HepG2 (cell line): Measurements from ENCODE around the gene PSD4. TPM values are rescaled to one million over a fixed set of nuclear protein-coding genes. Genes with fewer than 3 reads are reported as not detected.

Experiments
- CENPT ChIP-seq: sonication (generic); formaldehyde crosslinking; IDR thresholded peaks from 2 replicates; pipeline ENCODE4 v1.8.0; 2022; ENCODE audit warnings: low read depth, mild to moderate bottlenecking, moderate library complexity, missing genetic modification reagents
- ELF1 ChIP-seq: sonication (generic); formaldehyde crosslinking; IDR thresholded peaks from 2 replicates; pipeline ENCODE4 v1.4.0; 2020; ENCODE audit warnings: missing genetic modification reagents
- KAT7 ChIP-seq: IDR thresholded peaks from 2 replicates; pipeline ENCODE4 v1.6.1; 2018; ENCODE audit warnings: borderline replicate concordance, missing compliant biosample characterization
- LBX2 ChIP-seq: sonication (generic); formaldehyde crosslinking; IDR thresholded peaks from 2 replicates; pipeline ENCODE4 v1.5.0; 2020; ENCODE audit warnings: missing genetic modification reagents, mild to moderate bottlenecking, borderline replicate concordance
- MBD4 ChIP-seq: IDR thresholded peaks from 2 replicates; pipeline ENCODE4 v1.6.1; 2012; ENCODE audit warnings: low read length, inconsistent platforms, borderline replicate concordance
- MYC ChIP-seq: sonication (generic); formaldehyde crosslinking; IDR thresholded peaks from 2 replicates; pipeline ENCODE4 v1.9.0; 2021; ENCODE audit warnings: missing genetic modification reagents, borderline replicate concordance
- REPIN1 ChIP-seq: sonication (generic); formaldehyde crosslinking; IDR thresholded peaks from 2 replicates; pipeline ENCODE4 v1.8.0; 2022; ENCODE audit warnings: missing genetic modification reagents, low read depth, mild to moderate bottlenecking, borderline replicate concordance
- SMAD9 ChIP-seq: sonication (generic); formaldehyde crosslinking; IDR thresholded peaks from 2 replicates; pipeline ENCODE4 v1.5.1; 2020; ENCODE audit warnings: mild to moderate bottlenecking, missing genetic modification reagents
- SP1 ChIP-seq, 2 experiments: fragments of 450-650 bp in 1 of 2; sonication (generic) in 1 of 2; formaldehyde crosslinking in 1 of 2; IDR thresholded peaks; 2 replicates each; pipeline versions ENCODE4 v1.4.0 to v1.6.1; 2016 to 2020; ENCODE audit warnings: missing genetic modification reagents in 1 of 2
- TBX3 ChIP-seq: fragments of 450-650 bp; IDR thresholded peaks from 2 replicates; pipeline ENCODE4 v1.6.1; 2017; ENCODE audit warnings: antibody characterized with exemption, mild to moderate bottlenecking, inconsistent platforms, borderline replicate concordance
- ZFP90 ChIP-seq: sonication (generic); formaldehyde crosslinking; IDR thresholded peaks from 2 replicates; pipeline ENCODE4 v1.8.0; 2022; ENCODE audit warnings: missing genetic modification reagents, mild to moderate bottlenecking, inconsistent platforms, borderline replicate concordance
- ZNF253 ChIP-seq: sonication (generic); formaldehyde crosslinking; IDR thresholded peaks from 2 replicates; pipeline ENCODE4 v1.8.0; 2022; ENCODE audit warnings: mild to moderate bottlenecking, missing genetic modification reagents, borderline replicate concordance
- ZNF556 ChIP-seq: sonication (generic); formaldehyde crosslinking; IDR thresholded peaks from 2 replicates; pipeline ENCODE4 v1.4.0; 2020; ENCODE audit warnings: mild to moderate bottlenecking, missing genetic modification reagents, borderline replicate concordance
- ZNF574 ChIP-seq: sonication (generic); formaldehyde crosslinking; IDR thresholded peaks from 2 replicates; pipeline ENCODE4 v1.4.0; 2020; ENCODE audit warnings: missing genetic modification reagents
- ZNF766 ChIP-seq: sonication (generic); formaldehyde crosslinking; IDR thresholded peaks from 2 replicates; pipeline ENCODE4 v1.5.0; 2020; ENCODE audit warnings: missing genetic modification reagents, borderline replicate concordance
- ZSCAN12 ChIP-seq: sonication (generic); formaldehyde crosslinking; IDR thresholded peaks from 2 replicates; pipeline ENCODE4 v1.9.0; 2021; ENCODE audit warnings: mild to moderate bottlenecking, missing genetic modification reagents
- polyA plus RNA-seq, 8 experiments: library from polyadenylated mRNA; depleted of rRNA in 3 of 8; stranded (reverse) in 7 of 8; unstranded in 1 of 8; fragments of >200 nt; fragmentation: Illumina TruSeq in 4 of 8; extraction: Trizol in 4 of 8; gene quantifications; 2 replicates each; pipeline versions ENCODE4 v1.2.1 to v1.2.3, GENCODE V29; 2011 to 2016; ENCODE audit warnings: low read depth in 4 of 8, missing spikeins in 1 of 8, mixed read lengths in 1 of 8; ENCODE audit not compliant: insufficient read depth in 1 of 8
- total RNA-seq, 5 experiments: library from RNA; depleted of rRNA; stranded (reverse); fragments of >200 nt; fragmentation: Illumina TruSeq; extraction: Trizol; gene quantifications; 2 replicates each; pipeline ENCODE4 v1.2.3, GENCODE V29; 2016; ENCODE audit warnings: low read depth in 1 of 5
- TF ChIP-seq, protein P1 (sequence below): fragments of 450-650 bp; IDR thresholded peaks from 2 replicates; pipeline ENCODE4 v1.6.1; 2016
- TF ChIP-seq, protein P2 (sequence below): sonication (generic); formaldehyde crosslinking; IDR thresholded peaks from 2 replicates; pipeline ENCODE4 v1.5.1; 2020; ENCODE audit warnings: mild to moderate bottlenecking, missing genetic modification reagents

PSD4 gene
- total and polyA plus RNA-seq, 2 of the 13 experiments (the other 11 are each of a cell fraction or from before 2014, with no cell fraction given): 5.8 to 9.4 TPM

DNA sequence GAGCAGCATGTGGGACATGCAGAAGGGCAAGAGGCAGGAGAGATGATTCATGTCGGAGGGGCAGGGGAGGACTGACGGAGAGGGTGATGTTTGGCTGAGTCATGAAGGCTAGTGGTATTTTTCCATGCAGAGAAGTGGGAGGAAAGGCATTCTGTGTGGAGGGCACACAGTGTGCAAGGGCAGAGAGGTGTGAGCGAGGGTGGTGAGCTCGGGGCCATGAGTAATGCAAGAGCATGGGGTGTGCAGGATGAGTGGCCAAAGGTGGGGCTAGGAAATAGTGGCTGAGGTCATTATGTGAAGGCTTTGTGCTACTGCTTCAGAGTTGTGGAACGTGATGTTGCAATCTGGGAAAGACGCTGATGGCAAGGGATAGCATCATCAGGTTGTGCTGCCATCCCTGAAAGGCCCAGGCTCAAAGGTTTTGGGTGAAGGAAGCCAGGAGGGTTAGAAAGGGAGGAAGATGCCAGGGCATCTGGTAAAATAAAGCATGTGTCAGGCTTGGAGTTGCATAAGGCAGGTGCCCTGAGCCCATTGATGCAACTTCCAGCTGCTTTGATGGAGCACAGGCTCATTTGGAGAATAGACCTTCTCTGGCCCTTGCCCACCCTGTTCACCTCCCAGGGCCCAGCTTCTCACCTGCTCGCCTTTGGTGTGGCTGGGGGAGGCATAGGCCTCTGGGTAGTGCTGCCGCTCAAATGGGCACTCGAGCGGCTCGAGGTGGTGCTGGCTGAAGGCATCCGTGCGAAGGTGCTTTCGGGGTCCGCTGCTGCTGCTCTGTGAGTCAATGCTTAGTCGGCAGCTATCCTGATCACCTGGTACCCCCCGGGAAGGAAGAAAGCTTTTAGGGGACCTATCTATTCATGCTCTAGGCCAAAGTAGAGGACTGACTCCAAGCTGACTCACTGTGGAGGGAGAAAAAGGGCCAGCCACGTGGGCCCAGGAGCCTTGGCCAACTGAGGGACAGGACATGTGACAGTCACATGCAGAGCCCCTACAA is 67.4 kb downstream of the PSD4 start (continued):
- TF ChIP-seq LBX2: no peak
- TF ChIP-seq ZSCAN12 (CRISPR knock-in tag): no peak
- no peak for TF ChIP-seq ZNF574 (CRISPR knock-in tag)
- no peak for TF ChIP-seq SMAD9
- TF ChIP-seq, protein P1, sequence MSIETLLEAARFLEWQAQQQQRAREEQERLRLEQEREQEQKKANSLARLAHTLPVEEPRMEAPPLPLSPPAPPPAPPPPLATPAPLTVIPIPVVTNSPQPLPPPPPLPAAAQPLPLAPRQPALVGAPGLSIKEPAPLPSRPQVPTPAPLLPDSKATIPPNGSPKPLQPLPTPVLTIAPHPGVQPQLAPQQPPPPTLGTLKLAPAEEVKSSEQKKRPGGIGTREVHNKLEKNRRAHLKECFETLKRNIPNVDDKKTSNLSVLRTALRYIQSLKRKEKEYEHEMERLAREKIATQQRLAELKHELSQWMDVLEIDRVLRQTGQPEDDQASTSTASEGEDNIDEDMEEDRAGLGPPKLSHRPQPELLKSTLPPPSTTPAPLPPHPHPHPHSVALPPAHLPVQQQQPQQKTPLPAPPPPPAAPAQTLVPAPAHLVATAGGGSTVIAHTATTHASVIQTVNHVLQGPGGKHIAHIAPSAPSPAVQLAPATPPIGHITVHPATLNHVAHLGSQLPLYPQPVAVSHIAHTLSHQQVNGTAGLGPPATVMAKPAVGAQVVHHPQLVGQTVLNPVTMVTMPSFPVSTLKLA: peak; percentile 66
- no peak for TF ChIP-seq ZFP90 (CRISPR knock-in tag)
- TF ChIP-seq ZNF556 (CRISPR knock-in tag): no peak
- no peak for TF ChIP-seq SP1 (IDR thresholded peaks at IDR 0.05)
- no peak for TF ChIP-seq SP1 (CRISPR knock-in tag; IDR thresholded peaks at IDR 0.05)
- TF ChIP-seq TBX3: peak; percentile 88
- TF ChIP-seq ELF1 (CRISPR knock-in tag): 0 out of 2 replicates have a peak, but pooled peaks have one; percentile 15
- no peak for TF ChIP-seq MYC (CRISPR knock-in tag)
- TF ChIP-seq REPIN1 (CRISPR knock-in tag): no peak
- TF ChIP-seq ZNF766 (CRISPR knock-in tag): no peak
- TF ChIP-seq, protein P2, sequence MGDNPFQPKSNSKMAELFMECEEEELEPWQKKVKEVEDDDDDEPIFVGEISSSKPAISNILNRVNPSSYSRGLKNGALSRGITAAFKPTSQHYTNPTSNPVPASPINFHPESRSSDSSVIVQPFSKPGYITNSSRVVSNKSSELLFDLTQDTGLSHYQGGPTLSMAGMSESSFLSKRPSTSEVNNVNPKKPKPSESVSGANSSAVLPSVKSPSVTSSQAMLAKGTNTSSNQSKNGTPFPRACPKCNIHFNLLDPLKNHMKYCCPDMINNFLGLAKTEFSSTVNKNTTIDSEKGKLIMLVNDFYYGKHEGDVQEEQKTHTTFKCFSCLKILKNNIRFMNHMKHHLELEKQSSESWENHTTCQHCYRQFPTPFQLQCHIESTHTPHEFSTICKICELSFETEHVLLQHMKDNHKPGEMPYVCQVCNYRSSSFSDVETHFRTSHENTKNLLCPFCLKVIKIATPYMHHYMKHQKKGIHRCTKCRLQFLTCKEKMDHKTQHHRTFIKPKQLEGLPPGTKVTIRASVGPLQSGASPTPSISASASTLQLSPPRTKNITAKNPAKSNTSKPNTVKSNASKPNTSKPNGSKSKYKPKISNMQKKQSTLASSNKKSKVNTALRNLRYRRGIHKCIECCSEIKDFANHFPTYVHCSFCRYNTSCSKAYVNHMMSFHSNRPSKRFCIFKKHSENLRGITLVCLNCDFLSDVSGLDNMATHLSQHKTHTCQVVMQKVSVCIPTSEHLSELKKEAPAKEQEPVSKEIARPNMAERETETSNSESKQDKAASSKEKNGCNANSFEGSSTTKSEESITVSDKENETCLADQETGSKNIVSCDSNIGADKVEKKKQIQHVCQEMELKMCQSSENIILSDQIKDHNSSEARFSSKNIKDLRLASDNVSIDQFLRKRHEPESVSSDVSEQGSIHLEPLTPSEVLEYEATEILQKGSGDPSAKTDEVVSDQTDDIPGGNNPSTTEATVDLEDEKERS: no peak
- no peak for TF ChIP-seq CENPT
- no peak for TF ChIP-seq MBD4
- TF ChIP-seq KAT7 (CRISPR knock-in tag): no peak
- TF ChIP-seq ZNF253 (CRISPR knock-in tag): no peak
